Suprapubic skin (tissue), 4 donors: ENCODE results near the gene CDS2.

Source experiments
- POLR2A ChIP-seq, 2 donors: fragments of 450-650 bp; IDR thresholded peaks; one replicate each; pipeline ENCODE4 v1.6.1; 2017; ENCODE audit warnings: antibody characterized with exemption in 2 of 2, mild to moderate bottlenecking in 2 of 2, moderate library complexity in 2 of 2
- POLR2AphosphoS5 ChIP-seq, 3 donors: sonication (generic); formaldehyde crosslinking; IDR thresholded peaks; one replicate each; pipeline ENCODE4 v1.6.1; 2017; ENCODE audit warnings: antibody characterized with exemption in 3 of 3
- TF ChIP-seq, protein P1 (sequence below), 2 donors: fragments of 200-600 bp in 1 of 2; fragments of 450-650 bp in 1 of 2; sonication (generic) in 1 of 2; IDR thresholded peaks; one replicate each; pipeline ENCODE4 v1.5.1; 2016 to 2019; ENCODE audit warnings: antibody characterized with exemption in 2 of 2, mild to moderate bottlenecking in 1 of 2, moderate library complexity in 1 of 2

DNA sequence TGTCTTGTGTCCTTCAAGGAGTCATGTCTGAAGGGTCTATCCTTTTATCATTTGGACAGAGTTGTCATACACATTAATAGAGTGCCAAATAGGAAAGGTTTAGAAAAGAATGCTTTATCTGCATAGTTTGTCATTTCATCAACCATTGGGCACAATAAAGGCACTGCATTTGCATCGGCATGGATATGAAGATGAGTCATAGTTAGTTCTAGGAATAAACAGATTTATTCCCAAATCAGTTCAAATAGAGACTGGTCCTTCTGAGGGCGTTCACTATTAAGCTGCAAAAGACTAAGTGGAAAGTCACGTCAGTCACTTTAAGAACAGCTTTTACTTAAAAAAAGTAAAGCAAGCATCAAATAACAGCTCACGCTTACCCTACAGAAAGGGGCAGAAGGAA, 90.8 kb downstream of the CDS2 start:
- TF ChIP-seq, protein P1, sequence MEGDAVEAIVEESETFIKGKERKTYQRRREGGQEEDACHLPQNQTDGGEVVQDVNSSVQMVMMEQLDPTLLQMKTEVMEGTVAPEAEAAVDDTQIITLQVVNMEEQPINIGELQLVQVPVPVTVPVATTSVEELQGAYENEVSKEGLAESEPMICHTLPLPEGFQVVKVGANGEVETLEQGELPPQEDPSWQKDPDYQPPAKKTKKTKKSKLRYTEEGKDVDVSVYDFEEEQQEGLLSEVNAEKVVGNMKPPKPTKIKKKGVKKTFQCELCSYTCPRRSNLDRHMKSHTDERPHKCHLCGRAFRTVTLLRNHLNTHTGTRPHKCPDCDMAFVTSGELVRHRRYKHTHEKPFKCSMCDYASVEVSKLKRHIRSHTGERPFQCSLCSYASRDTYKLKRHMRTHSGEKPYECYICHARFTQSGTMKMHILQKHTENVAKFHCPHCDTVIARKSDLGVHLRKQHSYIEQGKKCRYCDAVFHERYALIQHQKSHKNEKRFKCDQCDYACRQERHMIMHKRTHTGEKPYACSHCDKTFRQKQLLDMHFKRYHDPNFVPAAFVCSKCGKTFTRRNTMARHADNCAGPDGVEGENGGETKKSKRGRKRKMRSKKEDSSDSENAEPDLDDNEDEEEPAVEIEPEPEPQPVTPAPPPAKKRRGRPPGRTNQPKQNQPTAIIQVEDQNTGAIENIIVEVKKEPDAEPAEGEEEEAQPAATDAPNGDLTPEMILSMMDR (IDR thresholded peaks at IDR 0.05): no peak
- TF ChIP-seq POLR2A (IDR thresholded peaks at IDR 0.05): no peak
- TF ChIP-seq POLR2AphosphoS5 (IDR thresholded peaks at IDR 0.05): no peak
